Measurements from ENCODE around the gene NCF4. TPM values are rescaled to one million over a fixed set of nuclear protein-coding genes. Genes with fewer than 3 reads are reported as not detected.

NCF4 gene
- total RNA-seq, 2 experiments from 2014 or later, result 8.7 to 9.3 TPM

DNA sequence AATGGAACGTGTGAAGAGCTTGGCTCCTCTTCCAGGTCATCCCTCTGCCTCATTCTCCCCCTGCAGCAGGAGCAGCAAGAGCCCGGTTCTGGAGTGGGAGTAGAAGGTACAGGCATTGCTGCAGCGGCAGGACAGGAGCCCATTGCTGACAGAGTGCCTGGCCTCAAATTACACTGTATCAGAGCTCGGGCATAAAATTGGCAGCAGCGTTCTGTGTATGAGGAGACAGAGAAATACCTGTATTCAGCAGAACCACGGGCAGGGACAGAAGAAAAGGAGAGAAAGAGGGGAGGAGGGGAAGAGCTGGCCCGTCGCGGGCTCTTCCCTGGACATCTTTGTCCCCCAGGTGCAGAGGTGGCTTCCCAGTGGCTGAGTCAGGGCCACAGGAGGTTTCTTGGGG lies 2.6 kb upstream of the NCF4 start:
- Mint-ChIP-seq H3K36me3 (no peaks in the 10 kb centered on the region), H3K4me1 (ENCODE audit: low read depth) (peaks cover 40% of the 10 kb centered on the region), H3K4me3 (no peak overlapping the region), H3K27ac (no peak overlapping the region), H3K27me3 (peaks cover 2% of the 10 kb centered on the region), H3K9me3 (peaks cover 2% of the 10 kb centered on the region)
- CTCF ChIA-PET, result interaction anchor here (2.1 to 7.5 kb wide), 5 partner anchors 13 to 121 kb away, joined by 11 to 139 read pairs (median 72); no protein-coding TSS in a partner anchor
- intact Hi-C loops (cut with micrococcal nuclease), result loop anchor here (5.0 to 10.0 kb wide), 2 partner anchors 311 to 337 kb away; no protein-coding TSS in a partner anchor
- DNase-seq, result no peak
- POLR2A ChIA-PET, result interaction anchor here (0.7 to 1.3 kb wide), 2 partner anchors 15 to 119 kb away, joined by 3 to 4 read pairs; no protein-coding TSS in a partner anchor

DNA sequence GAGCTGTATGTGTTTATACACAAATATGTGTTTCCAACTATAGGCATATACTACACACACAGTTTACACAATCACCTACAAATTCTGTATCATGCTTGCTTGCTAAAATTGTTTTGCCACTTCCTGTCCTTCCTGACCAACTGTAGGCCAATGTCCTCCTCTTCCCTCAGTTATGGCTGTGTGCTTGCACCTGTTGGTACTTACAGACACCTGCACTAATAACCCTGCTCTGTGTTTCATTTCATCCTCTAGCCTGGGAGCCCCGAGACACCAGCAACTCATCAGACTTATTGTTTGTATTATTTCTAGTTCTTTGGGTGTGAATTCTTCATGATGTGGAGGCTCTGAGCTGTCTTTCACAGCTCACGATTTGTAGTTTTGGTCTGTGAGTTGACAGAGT lies 1.8 kb upstream of the NCF4 start:
- peak overlapping the region; percentile 15 for H3K27ac Mint-ChIP-seq
- ChIA-PET CTCF (interaction anchor here (1.0 to 7.5 kb wide), 5 partner anchors 8 to 120 kb away, joined by 3 to 139 read pairs (median 72); no protein-coding TSS in a partner anchor), POLR2A (interaction anchor here (1.3 kb wide), 1 partner anchor 15 kb away, joined by 3 read pairs; no protein-coding TSS in a partner anchor)
- intact Hi-C loops (cut with micrococcal nuclease), result loop anchor here (5.0 to 10.0 kb wide), 2 partner anchors 312 to 336 kb away; no protein-coding TSS in a partner anchor
- H3K4me3 Mint-ChIP-seq, result no peak overlapping the region
- DNase-seq, result no peak
- no peaks in the 10 kb centered on the region for H3K36me3 Mint-ChIP-seq
- H3K4me1 Mint-ChIP-seq (ENCODE audit: low read depth), result peaks cover 34% of the 10 kb centered on the region
- no peaks in the 10 kb centered on the region for H3K9me3 Mint-ChIP-seq
- peaks cover 1% of the 10 kb centered on the region for H3K27me3 Mint-ChIP-seq

DNA sequence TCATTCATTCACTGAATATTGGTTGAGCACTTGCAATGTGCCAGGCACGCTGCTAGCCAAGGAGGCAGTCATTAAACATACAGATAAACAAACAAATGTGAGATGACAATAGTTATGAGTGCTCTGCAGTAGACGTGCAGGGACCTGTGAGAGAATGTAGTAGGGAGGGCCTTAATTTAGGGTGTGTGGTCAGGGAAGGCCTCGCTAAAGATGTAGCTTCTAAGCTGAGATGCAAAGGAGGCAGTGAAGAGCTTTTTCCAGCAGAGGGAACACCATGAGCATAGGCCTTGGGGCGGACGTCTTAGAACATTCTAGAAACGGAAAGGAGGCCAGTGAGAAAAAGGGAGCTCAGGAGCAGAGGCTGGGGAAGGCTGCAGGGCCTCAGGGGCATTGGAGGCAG lies 789 bp upstream of the NCF4 start:
- DNase-seq, result no peak
- H3K4me3 Mint-ChIP-seq, result no peak overlapping the region
- CTCF ChIA-PET, result interaction anchor here (0.6 to 7.5 kb wide), 5 partner anchors 9 to 119 kb away, joined by 3 to 139 read pairs (median 6); no protein-coding TSS in a partner anchor
- intact Hi-C loops (cut with micrococcal nuclease), result no loop called here
- POLR2A ChIA-PET, result no interaction called here
- H3K27ac Mint-ChIP-seq, result peak overlapping the region; percentile 95
- H3K27me3 Mint-ChIP-seq, result peaks cover 1% of the 10 kb centered on the region
- no peaks in the 10 kb centered on the region for H3K36me3 Mint-ChIP-seq
- H3K4me1 Mint-ChIP-seq (ENCODE audit: low read depth), result peaks cover 34% of the 10 kb centered on the region
- no peaks in the 10 kb centered on the region for H3K9me3 Mint-ChIP-seq

- Mint-ChIP-seq H3K27me3 (peaks cover 1% of the 10 kb centered on the region), H3K4me3 (peak overlapping the region; percentile 52), H3K9me3 (no peaks in the 10 kb centered on the region), H3K36me3 (no peaks in the 10 kb centered on the region), H3K4me1 (ENCODE audit: low read depth) (peaks cover 37% of the 10 kb centered on the region), H3K27ac (peak overlapping the region; percentile 95)
- no peak for DNase-seq
- ChIA-PET CTCF (interaction anchor here (1.1 to 7.5 kb wide), 5 partner anchors 10 to 119 kb away, joined by 3 to 139 read pairs (median 16); no protein-coding TSS in a partner anchor), POLR2A (interaction anchor here (0.6 to 1.8 kb wide), 7 partner anchors 13 to 382 kb away, joined by 3 to 11 read pairs (median 4); partner anchors contain the start of gene IL2RB)
- intact Hi-C loops (cut with micrococcal nuclease), result no loop called here
Measured at GRCh38 chr22:36860438-36860820, 377 bp upstream of the NCF4 start.

DNA sequence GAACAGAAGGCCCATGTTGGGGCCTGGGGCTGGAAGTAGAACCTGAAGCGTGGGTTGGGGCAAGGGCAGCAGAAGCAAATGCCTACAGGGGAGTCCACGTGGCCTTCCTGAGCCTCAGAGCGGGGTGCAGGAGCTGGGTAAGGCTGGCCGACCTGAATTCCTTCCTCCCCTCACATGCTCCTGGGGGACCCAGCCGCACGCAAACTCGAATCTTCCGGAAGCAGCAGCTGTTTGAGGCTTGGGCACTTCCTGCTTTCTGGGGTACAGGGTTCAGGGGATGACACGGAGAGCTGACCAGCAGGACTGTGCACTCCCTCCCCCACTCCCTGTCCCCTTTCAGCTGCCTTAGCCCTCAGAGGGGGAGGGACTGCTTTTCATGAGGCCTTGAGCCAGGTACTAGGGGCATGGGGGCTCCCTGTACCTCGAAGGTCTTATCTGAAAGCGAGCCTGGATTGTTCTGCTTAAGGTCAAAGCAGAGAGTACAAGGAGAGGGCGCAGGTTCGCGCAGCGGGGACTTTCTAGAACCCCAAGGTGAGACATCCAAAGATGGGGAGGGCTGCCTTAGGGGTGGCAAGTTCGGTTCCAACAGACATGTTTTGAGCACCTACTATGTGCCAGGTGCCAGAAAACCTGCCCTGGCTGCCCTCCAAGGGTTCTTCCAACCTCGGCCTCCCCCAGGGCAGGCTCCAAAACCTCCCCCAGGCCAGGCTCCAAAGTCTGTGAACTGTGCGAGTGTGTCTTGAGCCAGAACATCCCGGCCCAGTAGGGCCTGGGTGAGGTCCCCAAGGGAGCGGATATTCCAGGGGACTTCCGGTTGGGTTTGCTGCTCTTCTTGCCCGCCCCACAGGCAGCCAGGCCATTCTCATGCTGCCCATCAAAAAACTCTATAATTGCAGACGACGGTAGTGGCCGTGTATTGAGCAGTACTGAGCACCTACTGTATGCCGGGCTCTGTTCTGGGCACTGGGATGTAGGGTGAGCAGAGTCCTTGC lies 1.7 kb downstream of the NCF4 start:
- Mint-ChIP-seq H3K4me3 (no peak overlapping the region), H3K36me3 (no peaks in the 10 kb centered on the region), H3K4me1 (ENCODE audit: low read depth) (peaks cover 37% of the 10 kb centered on the region), H3K27ac (peak overlapping the region; percentile 95), H3K27me3 (no peaks in the 10 kb centered on the region), H3K9me3 (no peaks in the 10 kb centered on the region)
- POLR2A ChIA-PET, result interaction anchor here (1.8 kb wide), 1 partner anchor 11 kb away, joined by 11 read pairs; no protein-coding TSS in a partner anchor
- CTCF ChIA-PET, result interaction anchor here (1.5 to 7.3 kb wide), 4 partner anchors 10 to 80 kb away, joined by 7 to 72 read pairs (median 16); no protein-coding TSS in a partner anchor
- intact Hi-C loops (cut with micrococcal nuclease), result no loop called here
- DNase-seq, result no peak

DNA sequence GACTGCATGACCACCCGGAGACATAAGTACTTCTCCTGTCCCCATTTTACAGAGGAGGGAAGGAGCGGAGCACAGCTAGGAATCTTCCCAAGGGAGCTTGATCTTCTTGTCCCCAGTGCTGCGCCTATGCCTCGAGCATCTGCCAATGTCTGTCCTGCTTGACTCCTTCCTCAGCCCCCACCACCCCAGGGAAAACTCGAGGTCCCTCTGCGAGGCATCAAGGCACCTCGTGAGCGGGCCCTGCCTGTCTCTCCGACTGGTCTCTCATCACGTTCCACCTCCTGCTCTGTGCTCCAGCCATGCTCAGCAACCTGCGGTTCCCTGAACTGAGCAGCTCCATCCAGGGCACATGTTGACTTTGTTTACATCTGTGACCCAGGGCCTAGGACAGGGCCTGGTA lies 2.5 kb downstream of the NCF4 start:
- ChIA-PET POLR2A (no interaction called here), CTCF (no interaction called here)
- no peak for DNase-seq
- H3K9me3 Mint-ChIP-seq, result no peaks in the 10 kb centered on the region
- H3K27me3 Mint-ChIP-seq, result no peaks in the 10 kb centered on the region
- peaks cover 37% of the 10 kb centered on the region for H3K4me1 Mint-ChIP-seq (ENCODE audit: low read depth)
- no peaks in the 10 kb centered on the region for H3K36me3 Mint-ChIP-seq
- intact Hi-C loops (cut with micrococcal nuclease), result no loop called here
- no peak overlapping the region for H3K4me3 Mint-ChIP-seq
- H3K27ac Mint-ChIP-seq, result no peak overlapping the region

DNA sequence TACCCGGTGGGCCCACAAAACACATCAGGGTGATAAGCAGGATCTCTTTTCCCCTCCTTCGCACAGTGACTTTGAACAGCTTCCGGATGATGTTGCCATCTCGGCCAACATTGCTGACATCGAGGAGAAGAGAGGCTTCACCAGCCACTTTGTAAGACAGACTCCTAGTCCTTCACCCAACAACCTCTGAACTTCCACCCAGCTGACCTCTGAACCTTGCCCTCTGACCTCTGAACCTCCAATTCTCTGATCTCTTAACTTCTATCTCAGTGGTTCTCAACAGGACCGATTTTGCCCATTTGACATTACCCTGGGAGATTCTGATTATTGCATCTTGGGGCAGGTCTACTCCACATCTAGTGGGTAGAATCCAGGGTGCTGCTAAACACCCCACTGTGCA lies 3.2 kb downstream of the NCF4 start:
- ChIA-PET CTCF (no interaction called here), POLR2A (no interaction called here)
- H3K4me1 Mint-ChIP-seq (ENCODE audit: low read depth), result peaks cover 37% of the 10 kb centered on the region
- H3K36me3 Mint-ChIP-seq, result no peaks in the 10 kb centered on the region
- intact Hi-C loops (cut with micrococcal nuclease), result no loop called here
- DNase-seq, result no peak
- no peaks in the 10 kb centered on the region for H3K9me3 Mint-ChIP-seq
- no peaks in the 10 kb centered on the region for H3K27me3 Mint-ChIP-seq
- no peak overlapping the region for H3K4me3 Mint-ChIP-seq
- H3K27ac Mint-ChIP-seq, result no peak overlapping the region

GRCh38 chr22:36864454-36865215 lies 3.8 kb downstream of the NCF4 start:
- POLR2A ChIA-PET, result interaction anchor here (1.2 kb wide), 1 partner anchor 9 kb away, joined by 3 read pairs; no protein-coding TSS in a partner anchor
- Mint-ChIP-seq H3K27ac (no peak overlapping the region), H3K9me3 (no peaks in the 10 kb centered on the region), H3K36me3 (no peaks in the 10 kb centered on the region), H3K27me3 (no peaks in the 10 kb centered on the region), H3K4me3 (no peak overlapping the region), H3K4me1 (ENCODE audit: low read depth) (peaks cover 35% of the 10 kb centered on the region)
- intact Hi-C loops (cut with micrococcal nuclease), result no loop called here
- no peak for DNase-seq
- CTCF ChIA-PET, result interaction anchor here (2.9 kb wide), 1 partner anchor 8 kb away, joined by 20 read pairs; no protein-coding TSS in a partner anchor

DNA sequence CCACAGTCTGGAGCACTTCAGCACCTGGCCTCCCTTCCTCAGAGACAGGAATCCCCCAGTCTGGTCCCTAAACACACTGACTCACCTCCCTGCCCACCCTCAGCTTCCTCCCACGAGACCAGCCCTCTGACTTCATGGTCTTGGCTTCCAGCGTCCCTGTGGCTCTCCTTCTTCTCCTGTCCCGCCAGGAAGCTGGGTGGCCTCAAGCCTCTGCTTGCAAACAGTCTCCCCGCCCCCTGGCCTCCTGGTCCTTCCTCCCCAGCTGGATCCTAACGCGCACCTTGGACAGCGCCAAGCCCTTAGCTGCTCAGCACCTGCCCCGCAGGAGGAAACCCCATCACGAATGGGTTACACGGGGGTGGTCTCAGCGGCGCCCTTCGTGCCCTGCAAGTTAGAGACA lies 4.5 kb downstream of the NCF4 start:
- CTCF ChIA-PET, result interaction anchor here (1.5 to 2.9 kb wide), 2 partner anchors 9 to 113 kb away, joined by 4 to 20 read pairs; no protein-coding TSS in a partner anchor
- no peak overlapping the region for H3K27ac Mint-ChIP-seq

DNA sequence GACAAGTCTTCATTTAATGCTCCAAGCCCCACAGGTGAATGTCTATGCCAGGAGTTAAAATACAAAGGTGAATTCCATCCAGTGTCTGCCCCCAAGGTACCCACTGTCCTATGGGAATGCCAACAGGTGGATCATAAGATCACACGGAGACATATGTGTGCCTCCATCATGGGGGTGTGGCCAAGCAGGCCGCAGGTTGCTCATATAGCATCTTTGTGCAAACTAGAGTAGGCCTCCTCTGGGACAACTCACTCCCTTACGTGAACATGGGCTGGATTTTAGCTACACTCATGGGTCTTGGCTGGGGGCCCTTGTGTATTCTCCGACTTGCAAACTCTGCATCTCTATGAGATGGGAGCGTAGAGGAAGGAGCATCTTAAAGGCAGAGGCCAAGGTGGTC lies 6.9 kb downstream of the NCF4 start:
- POLR2A ChIA-PET, result no interaction called here
- intact Hi-C loops (cut with micrococcal nuclease), result no loop called here
- Mint-ChIP-seq H3K4me1 (ENCODE audit: low read depth) (peaks cover 7% of the 10 kb centered on the region), H3K4me3 (no peak overlapping the region), H3K36me3 (no peaks in the 10 kb centered on the region), H3K9me3 (no peaks in the 10 kb centered on the region), H3K27me3 (no peaks in the 10 kb centered on the region), H3K27ac (no peak overlapping the region)
- CTCF ChIA-PET, result interaction anchor here (2.0 to 2.9 kb wide), 2 partner anchors 11 kb away, joined by 9 to 20 read pairs; no protein-coding TSS in a partner anchor
- no peak for DNase-seq

More for the DNA sequence above, 4.5 kb downstream of the NCF4 start:
- POLR2A ChIA-PET, result interaction anchor here (1.2 kb wide), 1 partner anchor 8 kb away, joined by 3 read pairs; no protein-coding TSS in a partner anchor
- no peak for DNase-seq
- no peaks in the 10 kb centered on the region for H3K36me3 Mint-ChIP-seq
- intact Hi-C loops (cut with micrococcal nuclease), result no loop called here
- H3K4me1 Mint-ChIP-seq (ENCODE audit: low read depth), result peaks cover 28% of the 10 kb centered on the region
- no peaks in the 10 kb centered on the region for H3K27me3 Mint-ChIP-seq
- H3K4me3 Mint-ChIP-seq, result no peak overlapping the region
- no peaks in the 10 kb centered on the region for H3K9me3 Mint-ChIP-seq

DNA sequence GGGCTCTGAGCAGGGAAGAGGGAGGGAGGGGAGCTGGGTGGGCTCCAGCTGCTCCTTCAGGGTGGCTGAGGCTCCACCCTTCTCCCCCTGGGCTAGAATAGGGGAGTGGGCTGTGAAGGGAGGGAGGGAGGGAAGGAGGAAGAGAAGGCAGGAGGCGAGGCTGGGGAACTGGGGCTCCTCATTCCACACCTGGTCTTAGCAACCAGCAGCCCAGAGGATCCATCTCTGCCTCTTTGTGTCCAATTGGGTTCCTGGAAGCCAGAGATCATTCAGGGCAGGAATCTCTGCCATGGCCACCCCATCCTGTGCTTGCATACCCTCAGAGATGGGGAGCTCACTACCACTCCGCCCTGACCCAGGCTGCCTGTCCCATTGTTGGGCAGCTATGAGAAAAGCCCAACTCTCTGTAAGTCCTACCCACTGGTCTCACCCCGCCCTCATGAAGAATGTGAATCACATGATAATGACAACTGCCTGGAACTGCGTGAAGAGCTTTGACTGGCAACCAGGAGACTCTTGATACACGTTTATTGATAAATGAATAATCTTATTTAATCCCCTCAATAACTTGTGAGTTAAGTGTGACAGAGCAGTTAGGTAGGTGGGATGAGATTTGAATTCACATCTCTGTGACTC lies 7.9 kb downstream of the NCF4 start:
- peaks cover 15% of the 10 kb centered on the region for H3K4me1 Mint-ChIP-seq (ENCODE audit: low read depth)
- CTCF ChIA-PET, result interaction anchor here (2.0 kb wide), 1 partner anchor 12 kb away, joined by 9 read pairs; no protein-coding TSS in a partner anchor
- no peak overlapping the region for H3K4me3 Mint-ChIP-seq
- DNase-seq, result no peak
- intact Hi-C loops (cut with micrococcal nuclease), result no loop called here
- no peaks in the 10 kb centered on the region for H3K9me3 Mint-ChIP-seq
- H3K36me3 Mint-ChIP-seq, result no peaks in the 10 kb centered on the region
- H3K27me3 Mint-ChIP-seq, result no peaks in the 10 kb centered on the region
- no peak overlapping the region for H3K27ac Mint-ChIP-seq
- POLR2A ChIA-PET, result no interaction called here

Data from activated CD4-positive, alpha-beta memory T cell treated with anti-CD3 and anti-CD28 coated beads for 36 hours (primary cell).